MM.1S (cell line): Measurements from ENCODE around the gene FAM237A.

ENCODE experiments used
- DNase-seq: peaks from one replicate; pipeline ENCODE4 v3.0.0-alpha.2; 2015
- H2AFZ ChIP-seq: fragments of 300-600 bp; sonication (generic); 2 replicates; pipeline ENCODE4 v1.6.0; 2016; ENCODE audit warnings: antibody characterized with exemption, low read length
- H3F3A ChIP-seq: fragments of 300-600 bp; sonication (generic); 2 replicates; pipeline ENCODE4 v1.6.1; 2016; ENCODE audit warnings: mild to moderate bottlenecking, antibody characterized with exemption, low read length, moderate library complexity, mixed read lengths; ENCODE audit not compliant: insufficient read depth
- H3K27ac ChIP-seq: fragments of 300-600 bp; sonication (generic); 2 replicates; pipeline ENCODE4 v1.5.1; 2016; ENCODE audit warnings: mild to moderate bottlenecking, low read length
- H3K27me3 ChIP-seq: fragments of 300-600 bp; sonication (generic); replicated peaks from 2 replicates; pipeline ENCODE4 v1.6.0; 2016; ENCODE audit warnings: low read length; ENCODE audit not compliant: insufficient read depth
- H3K36me3 ChIP-seq: fragments of 300-600 bp; sonication (generic); replicated peaks from 2 replicates; pipeline ENCODE4 v1.6.1; 2016; ENCODE audit warnings: mild to moderate bottlenecking, low read length, mixed read lengths; ENCODE audit not compliant: insufficient read depth
- H3K4me1 ChIP-seq: fragments of 300-600 bp; sonication (generic); 2 replicates; pipeline ENCODE4 v1.6.1; 2016; ENCODE audit warnings: low read length, mixed read lengths
- H3K4me2 ChIP-seq: fragments of 300-600 bp; sonication (generic); 2 replicates; pipeline ENCODE4 v1.6.0; 2016; ENCODE audit warnings: low read depth, low read length
- H3K4me3 ChIP-seq: fragments of 300-600 bp; sonication (generic); 2 replicates; pipeline ENCODE4 v1.5.1; 2016; ENCODE audit warnings: low read length, mixed read lengths
- H3K79me2 ChIP-seq: fragments of 300-600 bp; sonication (generic); 2 replicates; pipeline ENCODE4 v1.6.1; 2016; ENCODE audit warnings: mixed run types, low read length, mixed read lengths
- H3K9ac ChIP-seq: fragments of 300-600 bp; sonication (generic); 2 replicates; pipeline ENCODE4 v1.6.1; 2016; ENCODE audit warnings: low read length, mixed read lengths
- H3K9me2 ChIP-seq: fragments of 300-600 bp; sonication (generic); replicated peaks from 2 replicates; pipeline ENCODE4 v1.6.1; 2016; ENCODE audit warnings: mild to moderate bottlenecking, low read length, mixed read lengths; ENCODE audit not compliant: insufficient read depth
- H3K9me3 ChIP-seq: fragments of 300-600 bp; sonication (generic); replicated peaks from 2 replicates; pipeline ENCODE4 v1.6.1; 2016; ENCODE audit warnings: mild to moderate bottlenecking, low read length, mixed read lengths; ENCODE audit not compliant: insufficient read depth
- H4K20me1 ChIP-seq: fragments of 300-600 bp; sonication (generic); 2 replicates; pipeline ENCODE4 v1.6.1; 2016; ENCODE audit warnings: mild to moderate bottlenecking, low read length, moderate library complexity, mixed read lengths; ENCODE audit not compliant: insufficient read depth
- EZH2 ChIP-seq: fragments of 300-600 bp; sonication (generic); optimal IDR thresholded peaks from 2 replicates; pipeline ENCODE3; 2017; ENCODE audit warnings: low read depth, mild to moderate bottlenecking, antibody characterized with exemption, low read length, mixed read lengths
- EZH2phosphoT487 ChIP-seq: fragments of 300-600 bp; sonication (generic); IDR thresholded peaks from 2 replicates; pipeline ENCODE4 v1.6.1; 2018; ENCODE audit warnings: antibody characterized with exemption, low read length
- TF ChIP-seq, protein P1 (sequence below): fragments of 300-600 bp; sonication (generic); IDR thresholded peaks from 2 replicates; pipeline ENCODE4 v1.5.1; 2016; ENCODE audit warnings: antibody characterized with exemption, low read length, mixed read lengths

FAM237A gene

DNA sequence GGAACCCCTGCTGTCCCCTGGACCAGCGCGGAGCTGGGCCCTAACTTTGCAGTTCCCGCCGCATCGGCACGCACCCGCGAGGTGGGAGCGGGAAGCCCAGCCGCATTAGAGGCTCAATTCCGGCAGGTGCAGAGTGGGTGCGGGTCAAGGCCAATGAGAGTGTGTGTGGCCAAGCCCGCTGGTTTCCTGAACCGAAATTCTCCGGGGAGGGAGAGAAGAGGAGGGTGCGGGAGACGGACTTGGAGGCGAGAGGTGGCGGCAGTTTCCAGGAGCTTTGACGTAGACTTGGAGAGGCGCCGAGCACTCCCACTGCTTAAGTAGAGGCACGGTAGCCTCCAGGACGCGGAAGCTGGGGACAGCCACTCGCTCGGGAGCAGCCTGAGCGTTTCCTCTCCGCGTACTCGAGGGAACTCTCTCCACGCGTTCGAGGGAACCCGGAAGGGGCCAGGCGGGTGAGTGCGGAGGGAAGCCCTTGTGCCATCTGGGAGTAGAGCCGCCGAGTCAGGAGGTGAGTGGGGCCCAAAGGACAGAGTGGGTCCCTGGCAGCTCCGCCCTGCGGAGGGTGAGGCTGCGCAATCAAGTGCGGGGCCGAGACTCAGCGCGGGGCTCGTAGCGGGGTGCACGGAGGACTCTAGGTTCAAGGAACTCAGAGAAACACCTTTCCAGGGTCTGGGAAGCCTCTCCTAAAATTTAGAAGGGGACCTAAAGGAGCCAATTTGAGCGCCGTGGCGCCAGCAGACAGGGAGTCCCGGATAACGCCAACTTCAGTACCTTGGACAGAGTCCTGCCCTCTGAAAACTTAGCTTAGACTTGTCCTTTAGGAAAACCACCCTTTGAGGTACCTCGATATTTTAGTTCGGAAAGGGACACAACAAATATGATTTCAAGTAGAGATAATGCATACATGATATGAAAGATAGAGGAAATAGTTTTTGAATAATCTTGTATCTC is at the start of gene FAM237A:
TSS of gene FAM237A (plus strand) at position 413 of the 951 bp plus-strand sequence. CDS start 1,750 bp downstream, outside the sequence.
- no peak within 1 kb of the TSS for H3K9ac ChIP-seq
- H3K4me1 ChIP-seq: no peaks in the 10 kb centered on the region
- no peak within 1 kb of the TSS for H2AFZ ChIP-seq
- H3K36me3 ChIP-seq: no peaks in the 10 kb centered on the region
- H3F3A ChIP-seq: no peaks in the 10 kb centered on the region
- no peaks in the 10 kb centered on the region for H3K79me2 ChIP-seq
- H3K4me2 ChIP-seq: no peak within 1 kb of the TSS
- H3K27me3 ChIP-seq: no peaks in the 10 kb centered on the region
- no peak within 1 kb of the TSS for H3K27ac ChIP-seq
- TF ChIP-seq, protein P1, sequence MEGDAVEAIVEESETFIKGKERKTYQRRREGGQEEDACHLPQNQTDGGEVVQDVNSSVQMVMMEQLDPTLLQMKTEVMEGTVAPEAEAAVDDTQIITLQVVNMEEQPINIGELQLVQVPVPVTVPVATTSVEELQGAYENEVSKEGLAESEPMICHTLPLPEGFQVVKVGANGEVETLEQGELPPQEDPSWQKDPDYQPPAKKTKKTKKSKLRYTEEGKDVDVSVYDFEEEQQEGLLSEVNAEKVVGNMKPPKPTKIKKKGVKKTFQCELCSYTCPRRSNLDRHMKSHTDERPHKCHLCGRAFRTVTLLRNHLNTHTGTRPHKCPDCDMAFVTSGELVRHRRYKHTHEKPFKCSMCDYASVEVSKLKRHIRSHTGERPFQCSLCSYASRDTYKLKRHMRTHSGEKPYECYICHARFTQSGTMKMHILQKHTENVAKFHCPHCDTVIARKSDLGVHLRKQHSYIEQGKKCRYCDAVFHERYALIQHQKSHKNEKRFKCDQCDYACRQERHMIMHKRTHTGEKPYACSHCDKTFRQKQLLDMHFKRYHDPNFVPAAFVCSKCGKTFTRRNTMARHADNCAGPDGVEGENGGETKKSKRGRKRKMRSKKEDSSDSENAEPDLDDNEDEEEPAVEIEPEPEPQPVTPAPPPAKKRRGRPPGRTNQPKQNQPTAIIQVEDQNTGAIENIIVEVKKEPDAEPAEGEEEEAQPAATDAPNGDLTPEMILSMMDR: no peak
- TF ChIP-seq EZH2: no peak
- H3K4me3 ChIP-seq: no peak within 1 kb of the TSS
- peak; percentile 25 for DNase-seq
- H4K20me1 ChIP-seq: no peaks in the 10 kb centered on the region
- no peaks in the 10 kb centered on the region for H3K9me3 ChIP-seq
- no peaks in the 10 kb centered on the region for H3K9me2 ChIP-seq

DNA sequence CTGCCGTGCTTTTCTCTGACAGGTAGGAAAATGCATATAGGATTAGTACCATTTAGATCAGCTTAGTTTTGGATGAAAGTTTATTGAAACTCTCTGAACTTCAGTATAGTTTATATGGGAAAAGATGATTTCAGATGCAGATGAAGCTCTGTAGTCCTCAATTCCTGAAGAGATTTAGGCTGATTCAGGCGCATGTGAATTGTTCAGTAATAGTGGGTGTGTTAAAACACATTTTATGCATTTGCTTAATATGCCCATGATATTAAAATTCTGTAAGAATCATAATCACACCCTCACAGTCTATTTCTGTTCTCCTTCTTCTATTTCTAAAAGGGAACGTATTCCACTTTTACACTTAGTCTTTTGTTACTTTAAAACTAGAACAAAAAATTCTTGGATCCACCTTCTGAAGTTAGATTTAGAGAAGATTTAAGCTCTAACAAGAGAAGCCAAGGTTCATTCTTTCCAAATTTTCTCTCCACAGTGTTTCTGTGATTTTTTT is 44.5 kb upstream of the FAM237A start:
- H2AFZ ChIP-seq: no peak overlapping the region
- DNase-seq: no peak
- H3K4me2 ChIP-seq: no peak overlapping the region
- no peaks in the 10 kb centered on the region for H3K27me3 ChIP-seq
- H3F3A ChIP-seq: no peaks in the 10 kb centered on the region
- TF ChIP-seq, protein P1: no peak
- TF ChIP-seq EZH2: no peak
- TF ChIP-seq EZH2phosphoT487: no peak
- no peaks in the 10 kb centered on the region for H3K36me3 ChIP-seq
- H3K79me2 ChIP-seq: no peaks in the 10 kb centered on the region
- no peak overlapping the region for H3K4me3 ChIP-seq
- H4K20me1 ChIP-seq: no peaks in the 10 kb centered on the region
- H3K9ac ChIP-seq: no peak overlapping the region
- H3K27ac ChIP-seq: no peak overlapping the region
- H3K4me1 ChIP-seq: no peaks in the 10 kb centered on the region
- H3K9me2 ChIP-seq: no peaks in the 10 kb centered on the region
- no peaks in the 10 kb centered on the region for H3K9me3 ChIP-seq

DNA sequence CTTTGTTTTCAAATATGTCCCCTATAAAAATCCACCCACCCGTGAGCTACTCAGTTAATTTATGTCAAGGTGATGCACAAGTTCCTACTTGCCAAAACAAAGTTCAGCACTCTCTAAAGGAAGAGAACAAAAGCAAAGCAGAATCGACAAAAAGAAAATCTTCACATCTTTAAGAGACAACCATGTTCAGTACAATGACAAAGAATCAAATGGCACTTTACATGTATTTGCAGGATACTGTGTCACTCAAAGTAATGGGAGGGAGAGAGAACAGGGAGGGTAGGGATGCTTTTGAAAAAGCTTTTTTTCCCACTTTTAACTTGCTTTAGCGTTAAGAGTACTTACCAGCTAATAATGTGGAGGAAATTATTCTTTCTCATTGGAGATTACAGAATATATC is 39.0 kb upstream of the FAM237A start:
- no peak overlapping the region for H2AFZ ChIP-seq
- H4K20me1 ChIP-seq: no peaks in the 10 kb centered on the region
- H3K27me3 ChIP-seq: no peaks in the 10 kb centered on the region
- no peaks in the 10 kb centered on the region for H3K36me3 ChIP-seq
- no peak overlapping the region for H3K9ac ChIP-seq
- H3K9me3 ChIP-seq: no peaks in the 10 kb centered on the region
- H3K4me1 ChIP-seq: no peaks in the 10 kb centered on the region
- no peak overlapping the region for H3K4me2 ChIP-seq
- H3K79me2 ChIP-seq: no peaks in the 10 kb centered on the region
- no peaks in the 10 kb centered on the region for H3F3A ChIP-seq
- H3K4me3 ChIP-seq: no peak overlapping the region
- no peaks in the 10 kb centered on the region for H3K9me2 ChIP-seq
- no peak for DNase-seq
- H3K27ac ChIP-seq: no peak overlapping the region
- TF ChIP-seq, protein P1: no peak
- TF ChIP-seq EZH2phosphoT487 (no peak), EZH2 (no peak)
